Measurements from ENCODE around the gene FAR1. TPM values are rescaled to one million over a fixed set of nuclear protein-coding genes. Genes with fewer than 3 reads are reported as not detected.
A peak's percentile ranks its signal among the peaks of the same experiment; 100 is the strongest.
"Not testable (repeated sequence)": the region's sequence is repeated elsewhere in the genome, so short reads cannot be mapped to it uniquely, and the experiment has no call there.

FAR1 gene, protein sequence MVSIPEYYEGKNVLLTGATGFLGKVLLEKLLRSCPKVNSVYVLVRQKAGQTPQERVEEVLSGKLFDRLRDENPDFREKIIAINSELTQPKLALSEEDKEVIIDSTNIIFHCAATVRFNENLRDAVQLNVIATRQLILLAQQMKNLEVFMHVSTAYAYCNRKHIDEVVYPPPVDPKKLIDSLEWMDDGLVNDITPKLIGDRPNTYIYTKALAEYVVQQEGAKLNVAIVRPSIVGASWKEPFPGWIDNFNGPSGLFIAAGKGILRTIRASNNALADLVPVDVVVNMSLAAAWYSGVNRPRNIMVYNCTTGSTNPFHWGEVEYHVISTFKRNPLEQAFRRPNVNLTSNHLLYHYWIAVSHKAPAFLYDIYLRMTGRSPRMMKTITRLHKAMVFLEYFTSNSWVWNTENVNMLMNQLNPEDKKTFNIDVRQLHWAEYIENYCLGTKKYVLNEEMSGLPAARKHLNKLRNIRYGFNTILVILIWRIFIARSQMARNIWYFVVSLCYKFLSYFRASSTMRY
- 39.0 and 44.7 TPM in 2 replicates for total RNA-seq (2014; rRNA removed; shearing (Covaris generic))

DNA sequence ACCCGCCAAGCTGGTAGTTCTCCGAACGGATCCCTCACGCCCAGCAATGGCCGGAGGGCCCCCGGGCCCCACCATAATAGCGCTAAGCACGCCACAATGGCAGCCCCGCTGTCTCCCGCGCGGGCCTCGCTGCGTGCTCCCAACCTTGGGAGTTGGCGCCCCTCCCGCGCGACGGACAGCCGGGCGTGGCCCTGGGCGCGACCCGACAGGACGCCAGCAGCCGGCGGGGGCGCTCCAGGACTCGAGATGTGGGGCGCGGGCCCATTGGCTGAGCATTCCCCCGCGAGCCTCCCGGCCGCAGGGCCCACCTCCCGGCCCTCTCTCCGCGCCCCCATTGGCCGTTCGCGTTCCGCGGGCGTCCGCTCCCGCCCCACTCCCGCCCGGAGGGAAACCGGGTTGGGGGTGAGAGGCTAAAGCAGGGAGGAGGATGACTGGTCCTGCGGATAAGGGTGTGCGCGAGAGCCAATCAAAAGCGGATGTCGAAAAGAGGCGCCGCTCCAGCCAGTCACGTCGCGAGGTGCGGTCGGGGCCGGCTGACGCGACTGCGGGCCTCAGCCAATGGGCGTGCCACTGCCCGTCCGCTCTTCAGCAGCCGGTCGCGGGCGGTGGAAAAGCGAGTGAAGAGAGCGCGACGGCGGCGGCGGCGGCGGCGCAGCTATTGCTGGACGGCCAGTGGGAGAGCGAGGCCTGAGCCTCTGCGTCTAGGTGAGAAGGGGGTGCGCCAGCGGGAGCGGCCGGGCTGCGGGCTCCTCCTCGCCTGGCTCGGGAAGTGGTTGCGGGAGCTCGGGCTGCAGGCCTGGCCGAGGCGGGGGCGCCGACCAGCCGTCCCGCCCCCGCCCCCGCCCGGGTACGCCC lies at the start of gene FAR1:
Gene FAR1 (plus strand): TSS at position 567 of the 855 bp plus-strand sequence. CDS start 26,098 bp downstream, outside the sequence.
- peak; percentile 98 for DNase-seq (ENCODE audit: low read depth)

DNA sequence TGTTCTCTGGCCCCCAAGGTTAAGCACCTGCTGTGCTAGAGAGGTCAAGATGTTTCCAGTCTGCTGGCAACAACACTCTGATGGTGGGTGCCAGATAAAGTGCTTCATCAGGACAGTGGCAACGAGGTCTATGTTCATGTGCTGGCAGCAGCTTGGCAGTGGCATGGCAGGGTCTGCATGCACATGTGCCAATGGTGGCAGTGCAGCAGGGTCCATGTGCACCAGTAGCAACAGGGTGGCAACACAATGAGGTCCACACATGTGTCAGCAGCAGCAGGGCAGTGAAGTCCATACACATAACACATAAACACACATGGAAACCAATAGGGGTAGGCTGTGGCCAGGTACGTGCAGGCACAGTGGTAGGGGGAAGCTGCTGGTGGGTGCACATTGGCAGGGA lies 48.4 kb upstream of the FAR1 start:
- DNase-seq (ENCODE audit: low read depth), result no peak

DNA sequence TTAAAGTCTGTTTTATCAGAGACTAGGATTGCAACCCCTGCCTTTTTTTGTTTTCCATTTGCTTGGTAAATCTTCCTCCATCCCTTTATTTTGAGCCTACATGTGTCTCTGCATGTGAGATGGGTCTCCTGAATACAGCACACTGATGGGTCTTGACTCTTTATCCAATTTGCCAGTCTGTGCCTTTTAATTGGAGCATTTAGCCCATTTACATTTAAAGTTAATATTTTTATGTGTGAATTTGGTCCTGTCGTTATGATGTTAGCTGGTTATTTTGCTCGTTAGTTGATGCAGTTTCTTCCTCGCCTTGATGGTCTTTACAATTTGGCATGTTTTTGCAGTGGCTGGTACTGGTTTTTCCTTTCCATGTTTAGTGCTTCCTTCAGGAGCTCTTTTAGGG lies 41.6 kb upstream of the FAR1 start:
- not testable (repeated sequence) for DNase-seq (ENCODE audit: low read depth)

GRCh38 chr11:13628634-13629033 lies 39.8 kb upstream of the FAR1 start:
- DNase-seq (ENCODE audit: low read depth), result not testable (repeated sequence)

GRCh38 chr11:13629779-13630178 lies 38.7 kb upstream of the FAR1 start:
- DNase-seq (ENCODE audit: low read depth), result no peak

DNA sequence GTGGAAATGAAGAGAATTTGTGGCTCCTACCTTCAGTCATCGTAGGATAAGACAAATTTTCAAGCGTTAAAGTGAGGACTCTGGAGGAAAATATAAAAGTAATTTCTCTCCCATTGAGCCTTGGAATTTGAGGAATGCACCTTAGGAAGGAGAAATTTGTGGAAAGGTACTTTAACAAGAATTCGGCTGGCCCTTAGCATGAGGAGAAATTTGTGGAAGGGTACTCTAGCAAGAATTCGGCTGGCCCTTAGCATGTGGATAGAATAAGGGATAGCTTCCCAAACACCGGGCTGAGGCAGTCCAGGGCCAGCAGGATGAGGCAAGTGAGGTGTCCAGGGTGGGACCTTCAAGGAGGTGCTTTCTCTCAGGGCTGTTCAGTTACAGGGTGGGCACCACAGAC lies 33.2 kb upstream of the FAR1 start:
- DNase-seq (ENCODE audit: low read depth), result no peak

- DNase-seq (ENCODE audit: low read depth), result no peak
Observed at GRCh38 chr11:13635804-13636203, 32.7 kb upstream of the FAR1 start.

DNA sequence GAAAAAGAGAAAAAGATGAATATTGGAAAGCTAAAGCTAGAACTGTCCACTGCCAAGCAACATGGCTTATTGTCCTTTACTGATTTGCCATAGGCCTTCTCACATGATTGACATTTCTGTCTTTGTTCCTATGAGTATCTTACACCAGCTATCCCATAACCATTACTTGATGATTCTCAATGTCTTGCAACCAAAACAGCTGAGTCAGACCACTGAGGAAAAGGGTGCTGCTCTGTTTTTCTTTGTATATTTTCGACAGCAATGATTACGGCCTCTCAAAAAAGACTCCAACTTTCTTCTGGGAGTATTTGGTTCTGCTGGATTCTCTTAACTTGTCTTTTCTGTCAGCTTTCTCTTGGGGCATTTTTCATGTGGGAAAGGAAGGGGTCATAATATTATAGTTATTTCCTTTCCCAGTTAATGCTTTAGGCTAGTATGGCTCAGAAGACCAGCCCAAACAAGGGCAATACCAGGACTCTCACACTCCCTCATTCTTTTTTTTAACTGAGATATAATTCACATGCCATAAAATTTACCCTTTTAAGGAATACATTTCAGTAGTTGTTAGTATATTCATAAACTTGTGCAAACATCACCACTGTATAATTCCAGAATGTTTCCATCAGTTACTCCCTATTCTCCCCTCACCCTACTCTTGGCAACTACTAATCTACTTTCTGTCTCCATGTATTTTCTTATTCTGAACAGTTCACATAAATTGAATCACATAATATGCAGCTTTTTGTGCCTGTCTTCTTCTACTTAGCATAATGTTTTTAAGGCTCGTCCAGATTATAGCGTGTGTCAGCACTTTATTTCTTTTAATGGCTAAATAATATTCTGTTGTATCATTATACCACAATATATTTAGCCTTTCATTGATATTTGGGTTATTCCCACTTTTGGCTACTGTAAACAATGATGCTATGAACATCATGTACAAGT lies 31.1 kb upstream of the FAR1 start:
- DNase-seq (ENCODE audit: low read depth), result no peak

GRCh38 chr11:13638422-13638821 lies 30.0 kb upstream of the FAR1 start:
- no peak for DNase-seq (ENCODE audit: low read depth)

DNA sequence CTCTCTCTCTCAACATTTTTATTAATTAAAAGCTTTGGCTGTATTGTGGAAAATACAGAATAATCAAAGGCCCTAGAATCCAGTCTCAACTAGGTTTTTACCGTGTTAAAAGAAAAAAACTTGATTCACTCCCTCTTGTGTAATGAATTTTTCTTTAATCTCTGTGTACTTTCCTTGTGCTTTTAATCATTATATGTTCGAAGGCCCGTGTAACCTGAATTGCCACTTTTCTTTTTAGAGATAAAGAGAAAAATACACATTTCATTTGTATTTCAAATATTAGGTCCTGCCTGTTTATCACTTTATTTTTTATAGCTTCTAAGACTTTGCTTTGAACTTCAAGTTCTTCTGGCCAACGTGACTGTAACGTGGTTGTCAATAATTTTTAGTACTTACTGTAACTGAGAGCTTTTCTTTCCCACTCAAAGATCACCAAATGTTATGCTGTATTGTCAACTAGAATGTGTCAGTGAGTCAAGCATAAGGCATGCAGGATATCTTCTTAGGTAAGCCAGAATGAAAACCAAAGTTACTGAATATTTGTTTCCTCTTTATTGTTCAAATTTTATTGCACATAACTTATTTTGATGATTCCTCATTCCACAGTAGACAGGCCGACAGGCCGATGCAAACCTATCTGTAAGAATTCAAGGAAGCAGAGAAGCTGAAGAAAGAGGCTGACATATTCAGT lies 23.3 kb upstream of the FAR1 start:
- no peak for DNase-seq (ENCODE audit: low read depth)

GRCh38 chr11:13647391-13647790 lies 21.1 kb upstream of the FAR1 start:
- no peak for DNase-seq (ENCODE audit: low read depth)

GRCh38 chr11:13649619-13650018 lies 18.8 kb upstream of the FAR1 start:
- no peak for DNase-seq (ENCODE audit: low read depth)

DNA sequence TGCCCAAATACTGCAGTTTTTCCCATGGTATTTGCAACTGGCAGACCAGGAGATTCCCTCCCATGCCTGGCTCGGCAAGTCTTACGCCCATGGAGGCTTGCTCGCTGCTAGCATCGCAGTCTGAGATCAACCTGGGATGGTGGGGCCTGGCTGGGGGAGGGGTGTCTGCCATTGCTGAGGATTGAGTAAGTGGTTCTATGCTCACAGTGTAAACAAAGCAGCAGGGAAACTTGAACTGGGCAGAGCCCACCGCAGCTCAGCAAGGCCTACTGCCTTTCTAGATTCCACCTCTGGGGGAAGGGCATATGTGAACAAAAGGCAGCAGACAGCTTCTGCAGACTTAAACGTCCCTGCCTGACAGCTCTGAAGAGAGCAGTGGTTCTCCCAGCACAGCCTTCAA lies 17.0 kb upstream of the FAR1 start:
- DNase-seq (ENCODE audit: low read depth), result not testable (repeated sequence)

DNA sequence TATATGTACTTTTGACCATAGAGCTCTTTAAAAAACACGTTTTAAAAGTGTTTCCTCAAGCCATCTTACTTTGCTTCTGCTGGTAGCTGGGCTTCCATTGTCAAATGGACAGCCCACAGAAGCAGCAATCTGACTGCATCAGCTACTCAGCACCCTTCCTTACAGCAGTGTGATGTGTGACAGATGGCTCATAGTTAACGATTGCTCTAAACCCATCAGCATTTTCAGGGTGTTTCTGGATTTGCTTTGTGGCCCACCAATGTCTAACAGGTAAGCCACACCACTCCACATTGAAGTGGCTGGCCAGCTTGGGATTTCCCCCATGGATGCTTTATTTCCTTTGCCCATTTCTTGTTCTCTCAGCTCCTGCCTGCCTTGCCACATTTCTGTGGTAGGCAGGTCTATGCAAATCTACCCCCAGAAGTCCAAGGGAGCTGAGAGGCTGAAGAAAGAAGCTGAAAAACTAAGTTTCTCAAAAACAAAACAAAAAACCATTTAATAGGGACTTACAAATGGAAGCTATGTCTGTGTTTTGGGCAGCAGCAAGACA lies 7.3 kb upstream of the FAR1 start:
- DNase-seq (ENCODE audit: low read depth), result no peak

DNA sequence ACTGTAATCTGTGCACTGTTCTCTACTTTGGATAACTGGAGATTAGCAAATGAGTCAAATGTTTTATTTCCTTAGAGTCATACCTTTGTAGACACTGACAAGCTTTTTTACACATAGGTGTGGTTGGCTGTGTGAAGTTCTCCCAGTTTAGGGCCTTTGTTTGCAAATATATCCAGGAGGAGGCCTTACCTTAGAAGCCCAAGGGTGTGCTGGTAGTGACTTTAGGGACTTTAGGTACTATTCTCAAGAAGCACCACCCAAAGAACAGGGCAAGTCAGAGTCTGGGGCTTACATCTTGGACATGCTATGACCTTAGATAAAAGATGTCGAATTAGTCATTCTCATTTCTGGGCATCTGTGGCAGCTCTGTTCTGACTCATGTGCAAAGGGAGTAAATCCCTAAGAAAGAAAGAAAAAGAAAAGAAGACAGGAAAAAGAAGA lies 4.8 kb upstream of the FAR1 start:
- DNase-seq (ENCODE audit: low read depth), result peak; percentile 63

DNA sequence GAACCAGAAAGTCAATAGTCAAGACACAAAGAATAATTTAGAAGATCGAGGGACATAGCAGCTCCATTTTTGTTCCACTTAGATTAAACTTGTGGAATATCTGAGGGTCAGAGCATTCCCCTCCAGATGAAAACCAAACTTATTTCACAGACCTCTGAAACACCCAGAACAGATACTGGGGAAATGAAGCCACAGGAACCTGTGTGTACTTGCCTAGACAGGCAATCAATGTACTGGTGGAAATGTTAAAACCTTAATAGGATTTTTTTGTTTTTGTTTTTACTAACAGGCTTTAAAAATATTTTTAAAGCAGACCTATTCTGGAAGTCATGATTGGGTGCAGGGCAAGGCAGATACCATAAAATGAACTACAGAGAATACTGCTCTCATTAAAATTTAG lies 4.1 kb upstream of the FAR1 start:
- no peak for DNase-seq (ENCODE audit: low read depth)

DNA sequence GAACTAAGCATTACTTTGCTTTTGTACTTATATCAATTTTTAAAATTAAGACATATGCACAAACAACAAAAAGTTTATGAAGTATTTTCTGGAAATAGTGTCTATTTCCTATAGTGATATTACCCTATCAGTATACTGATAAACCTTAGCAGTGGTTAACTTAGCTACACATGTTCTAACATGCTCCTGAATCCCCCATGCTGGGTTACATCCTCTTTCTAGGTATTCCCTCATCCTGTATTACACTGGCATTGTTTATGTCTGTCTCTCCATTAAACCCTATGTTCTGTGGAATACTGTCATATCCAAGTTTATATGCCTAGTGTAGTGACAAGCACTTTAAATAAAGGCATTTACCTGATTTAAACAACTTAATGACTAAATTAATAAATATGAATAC lies 1.8 kb upstream of the FAR1 start:
- no peak for DNase-seq (ENCODE audit: low read depth)

DNA sequence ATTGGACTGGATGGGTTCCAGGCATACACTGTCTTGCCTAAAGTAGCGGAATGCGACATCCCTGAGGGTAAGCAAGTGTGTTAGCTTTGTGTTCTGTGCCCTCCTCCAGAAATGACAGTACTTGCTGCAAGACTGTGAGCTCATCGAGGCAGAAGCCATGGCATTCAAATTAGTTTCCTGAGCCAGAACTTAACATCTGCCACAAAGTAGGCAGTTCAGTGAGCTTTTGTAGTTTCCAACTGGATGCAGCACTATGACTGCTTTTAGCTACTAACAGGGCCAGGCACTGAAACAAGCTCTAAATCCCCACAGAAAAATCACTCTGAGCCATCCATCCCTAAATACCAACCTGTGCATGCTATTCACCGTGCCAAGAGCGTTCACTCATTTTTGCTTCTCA lies 1.2 kb upstream of the FAR1 start:
- DNase-seq (ENCODE audit: low read depth), result peak; percentile 25

DNA sequence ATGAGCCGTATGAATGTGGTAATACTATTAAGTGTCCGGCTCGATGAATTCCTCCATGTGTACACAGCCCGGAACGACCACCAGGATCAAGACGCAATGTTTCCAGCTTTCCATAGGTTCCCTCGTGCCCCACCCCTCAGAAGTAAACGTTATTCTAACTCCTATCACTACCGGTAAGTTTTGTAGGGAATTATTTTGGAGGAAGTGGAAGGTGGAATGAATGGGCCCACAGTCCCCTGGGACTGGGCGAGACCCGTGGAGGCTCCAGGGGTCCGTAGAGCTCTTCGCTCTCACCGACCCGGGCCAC lies 720 bp upstream of the FAR1 start:
- no peak for DNase-seq (ENCODE audit: low read depth)

GRCh38 chr11:13668957-13669521 lies 571 bp downstream of the FAR1 start:
- DNase-seq (ENCODE audit: low read depth), result peak; percentile 13
